Raji (cell line): ENCODE measurements around the gene MAVS.

Source experiments
- POLR2A ChIP-seq: IDR thresholded peaks from 2 replicates; pipeline ENCODE4 v1.6.1; 2011; ENCODE audit warnings: low read depth, low read length, control low read depth; ENCODE audit not compliant: insufficient read depth

MAVS gene

GRCh38 chr20:3888622-3889488, 42.2 kb downstream of the MAVS start, which contains the start of gene PANK2:
PANK2 (plus strand) TSS chr20:3889387.
- peak; percentile 78; the same call in 1 of the 2 replicates for TF ChIP-seq POLR2A

GRCh38 chr20:3889489-3890397, 43.1 kb downstream of the MAVS start:
- TF ChIP-seq POLR2A = no peak

- TF ChIP-seq POLR2A = no peak
Measured at GRCh38 chr20:3890398-3890751, 43.7 kb downstream of the MAVS start.

- no peak for TF ChIP-seq POLR2A
Measured at GRCh38 chr20:3890999-3891929, 44.6 kb downstream of the MAVS start.

GRCh38 chr20:3894796-3895195, 48.2 kb downstream of the MAVS start:
- TF ChIP-seq POLR2A = no peak

GRCh38 chr20:3896302-3896701, 49.7 kb downstream of the MAVS start:
- TF ChIP-seq POLR2A = no peak

- no peak for TF ChIP-seq POLR2A
Measured at GRCh38 chr20:3896853-3897583, 50.4 kb downstream of the MAVS start.

GRCh38 chr20:3898639-3899038, 52.0 kb downstream of the MAVS start:
- no peak for TF ChIP-seq POLR2A

GRCh38 chr20:3900187-3900604, 53.6 kb downstream of the MAVS start:
- no peak for TF ChIP-seq POLR2A

- no peak for TF ChIP-seq POLR2A
Measured at GRCh38 chr20:3901028-3901705, 54.5 kb downstream of the MAVS start.

GRCh38 chr20:3901706-3902440, 55.2 kb downstream of the MAVS start:
- no peak for TF ChIP-seq POLR2A

- no peak for TF ChIP-seq POLR2A
Measured at GRCh38 chr20:3902446-3902845, 55.8 kb downstream of the MAVS start.

- TF ChIP-seq POLR2A = no peak
Measured at GRCh38 chr20:3904224-3904623, 57.6 kb downstream of the MAVS start.
